T-helper 1 cell treated with Interleukin-12 subunit alpha and Interleukin-12 subunit beta and Interleukin-4 antibody, amounts not matched to agents 30 μg/mL and 1 μg/mL, for 36 hours (primary cell): ENCODE measurements around the gene SLC5A9.
"Not testable (repeated sequence)": the region's sequence is repeated elsewhere in the genome, so short reads cannot be mapped to it uniquely, and the experiment has no call there.

Experiments
- H3K27ac Mint-ChIP-seq: one replicate; pipeline ENCODE4 v1.8.0; 2021; ENCODE audit warnings: mild to moderate bottlenecking, mixed read lengths
- H3K27me3 Mint-ChIP-seq: one replicate; pipeline ENCODE4 v1.8.0; 2021; ENCODE audit warnings: low read depth, mixed read lengths
- H3K36me3 Mint-ChIP-seq: one replicate; pipeline ENCODE4 v1.8.0; 2021; ENCODE audit warnings: low read depth, mixed read lengths
- H3K4me1 Mint-ChIP-seq: one replicate; pipeline ENCODE4 v1.8.0; 2021; ENCODE audit warnings: low read depth, mixed read lengths
- H3K4me3 Mint-ChIP-seq: one replicate; pipeline ENCODE4 v1.8.0; 2021; ENCODE audit warnings: mild to moderate bottlenecking, moderate library complexity, mixed read lengths
- H3K9me3 Mint-ChIP-seq: one replicate; pipeline ENCODE4 v1.8.0; 2021; ENCODE audit warnings: mixed read lengths

Gene SLC5A9

DNA sequence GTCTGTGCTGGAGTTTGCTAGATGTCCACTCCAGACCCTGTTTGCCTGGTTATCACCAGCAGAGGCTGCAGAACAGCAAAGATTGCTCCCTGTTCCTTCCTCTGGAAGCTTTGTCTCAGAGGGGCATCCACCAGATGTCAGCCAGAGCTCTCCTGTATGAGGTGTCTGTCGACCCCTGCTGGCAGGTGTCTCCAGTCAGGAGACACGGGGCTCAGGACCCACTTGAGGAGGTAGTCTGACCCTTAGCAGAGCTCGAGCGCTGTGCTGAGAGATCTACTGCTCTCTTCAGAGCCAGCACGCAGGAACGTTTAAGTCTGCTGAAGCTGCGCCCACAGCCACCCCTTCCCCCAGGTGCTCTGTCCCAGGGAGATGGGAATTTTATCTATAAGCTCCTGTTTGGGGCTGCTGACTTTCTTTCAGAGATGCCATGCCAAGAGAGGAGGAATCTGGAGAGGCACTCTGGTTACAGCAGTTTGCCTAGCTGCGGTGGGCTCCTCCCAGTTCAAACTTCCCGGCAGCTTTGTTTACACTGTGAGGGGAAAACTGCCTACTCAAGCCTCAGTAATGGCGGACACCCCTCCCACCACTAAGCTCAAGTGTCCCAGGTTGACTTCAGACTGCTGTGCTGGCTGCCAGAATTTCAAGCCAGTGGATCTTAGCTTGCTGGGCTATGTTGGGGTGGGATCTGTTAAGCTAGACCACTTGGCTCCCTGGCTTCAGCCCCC is 62.3 kb downstream of the SLC5A9 start:
- H3K27ac Mint-ChIP-seq, H3K27me3 Mint-ChIP-seq, H3K4me3 Mint-ChIP-seq, H3K36me3 Mint-ChIP-seq, H3K9me3 Mint-ChIP-seq, H3K4me1 Mint-ChIP-seq: not testable (repeated sequence)

DNA sequence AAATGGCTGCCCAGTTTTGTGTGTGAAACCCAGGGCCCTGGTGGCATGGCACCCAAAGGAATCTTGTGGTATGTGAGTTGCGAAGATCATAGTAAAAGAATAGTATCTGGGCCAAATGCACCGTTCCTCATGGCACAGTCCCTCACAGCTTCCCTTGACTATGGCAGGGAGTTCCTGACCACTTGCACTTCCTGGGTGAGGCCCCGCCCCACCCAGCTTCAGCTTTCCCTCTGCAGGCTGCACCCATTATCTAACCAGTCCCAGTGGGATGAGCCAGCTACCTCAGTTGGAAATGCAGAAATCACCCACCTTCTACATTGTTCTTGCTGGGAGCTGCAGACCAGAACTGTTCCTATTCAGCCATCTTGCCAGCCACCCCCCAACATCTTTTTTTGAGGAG is 63.0 kb downstream of the SLC5A9 start:
- Mint-ChIP-seq H3K9me3 (no peaks in the 10 kb centered on the region), H3K36me3 (no peaks in the 10 kb centered on the region), H3K27ac (no peak overlapping the region), H3K4me1 (no peaks in the 10 kb centered on the region), H3K4me3 (no peak overlapping the region), H3K27me3 (no peaks in the 10 kb centered on the region)

DNA sequence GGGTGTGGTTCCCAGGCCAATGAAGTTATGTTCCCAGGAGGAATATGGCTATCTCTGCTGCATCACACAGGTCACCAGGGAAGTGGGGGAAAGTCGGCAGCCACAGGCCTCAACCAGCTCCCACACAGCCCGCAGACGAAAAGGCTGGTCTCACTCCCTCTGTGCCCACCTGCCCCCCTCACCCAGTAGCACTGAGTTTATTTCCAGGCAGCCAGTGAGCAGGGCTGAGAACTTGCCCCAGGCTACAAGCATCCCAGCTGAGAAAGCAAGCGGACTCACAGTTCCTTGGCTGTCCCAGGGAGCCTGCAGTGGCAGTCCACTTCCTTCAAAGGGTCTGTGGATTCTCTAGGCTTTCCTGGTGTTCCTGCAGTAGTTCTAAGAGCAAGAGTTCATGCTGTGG is 68.9 kb downstream of the SLC5A9 start:
- Mint-ChIP-seq H3K4me3 (no peak overlapping the region), H3K9me3 (no peaks in the 10 kb centered on the region), H3K27ac (no peak overlapping the region), H3K27me3 (no peaks in the 10 kb centered on the region), H3K4me1 (no peaks in the 10 kb centered on the region), H3K36me3 (no peaks in the 10 kb centered on the region)

DNA sequence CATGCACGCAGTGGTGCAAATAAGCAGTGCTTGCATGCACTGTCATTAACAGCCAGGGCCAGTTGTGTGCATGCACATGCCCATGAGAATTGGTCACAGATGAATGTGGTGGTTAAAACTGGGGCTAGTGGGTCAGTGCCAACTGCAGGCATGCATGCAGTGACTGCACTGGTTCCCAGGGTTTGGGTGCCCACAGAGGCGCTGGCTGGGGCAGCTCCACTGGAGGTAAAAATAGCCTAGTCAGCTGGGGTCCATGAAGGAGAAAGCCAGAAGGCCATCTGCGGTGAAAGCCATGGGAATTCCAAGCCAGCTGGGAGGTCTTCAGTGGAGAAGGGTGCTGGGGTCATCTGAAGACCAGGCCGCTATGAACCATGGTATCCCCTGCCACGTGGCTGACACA is 70.2 kb downstream of the SLC5A9 start:
- Mint-ChIP-seq H3K27me3 (no peaks in the 10 kb centered on the region), H3K4me1 (no peaks in the 10 kb centered on the region), H3K9me3 (no peaks in the 10 kb centered on the region)

GRCh38 chr1:48294094-48294493 is 71.6 kb downstream of the SLC5A9 start:
- not testable (repeated sequence) for H3K4me3 Mint-ChIP-seq, H3K4me1 Mint-ChIP-seq, H3K9me3 Mint-ChIP-seq, H3K27me3 Mint-ChIP-seq, H3K27ac Mint-ChIP-seq, H3K36me3 Mint-ChIP-seq

More for the DNA sequence above, 70.2 kb downstream of the SLC5A9 start:
- no peak overlapping the region for H3K4me3 Mint-ChIP-seq
- H3K27ac Mint-ChIP-seq = no peak overlapping the region
- H3K36me3 Mint-ChIP-seq = no peaks in the 10 kb centered on the region

GRCh38 chr1:48294656-48295055 is 72.1 kb downstream of the SLC5A9 start:
- H3K4me1 Mint-ChIP-seq = no peaks in the 10 kb centered on the region
- H3K36me3 Mint-ChIP-seq = no peaks in the 10 kb centered on the region
- H3K4me3 Mint-ChIP-seq = no peak overlapping the region
- no peaks in the 10 kb centered on the region for H3K9me3 Mint-ChIP-seq
- no peak overlapping the region for H3K27ac Mint-ChIP-seq
- H3K27me3 Mint-ChIP-seq = no peaks in the 10 kb centered on the region
